ENCODE measurements around the gene SLC34A1. TPM values are rescaled to one million over a fixed set of nuclear protein-coding genes. Genes with fewer than 3 reads are reported as not detected.

SLC34A1 gene
- total RNA-seq, 4 donors from 2014 or later = not detected

GRCh38 chr5:177439518-177440053 lies 55.4 kb downstream of the SLC34A1 start:
- intact Hi-C loops (cut with DNase I) = no loop called here
- Histone ChIP-seq H3K36me3 (peaks cover 24 to 30% of the 10 kb centered on the region in 2 donors), H3K27me3 (no peaks in the 10 kb centered on the region), H3K27ac (no peak overlapping the region), H3K4me1 (no peaks in the 10 kb centered on the region), H3K4me3 (replicated peaks in 1 of 3) (no peak overlapping the region), H3K9me3 (no peaks in the 10 kb centered on the region)
- WGBS, 2 donors = 98% methylated on average over 4 of the region's 4 CpGs
- DNase-seq = no peak
- TF ChIP-seq, protein P1, sequence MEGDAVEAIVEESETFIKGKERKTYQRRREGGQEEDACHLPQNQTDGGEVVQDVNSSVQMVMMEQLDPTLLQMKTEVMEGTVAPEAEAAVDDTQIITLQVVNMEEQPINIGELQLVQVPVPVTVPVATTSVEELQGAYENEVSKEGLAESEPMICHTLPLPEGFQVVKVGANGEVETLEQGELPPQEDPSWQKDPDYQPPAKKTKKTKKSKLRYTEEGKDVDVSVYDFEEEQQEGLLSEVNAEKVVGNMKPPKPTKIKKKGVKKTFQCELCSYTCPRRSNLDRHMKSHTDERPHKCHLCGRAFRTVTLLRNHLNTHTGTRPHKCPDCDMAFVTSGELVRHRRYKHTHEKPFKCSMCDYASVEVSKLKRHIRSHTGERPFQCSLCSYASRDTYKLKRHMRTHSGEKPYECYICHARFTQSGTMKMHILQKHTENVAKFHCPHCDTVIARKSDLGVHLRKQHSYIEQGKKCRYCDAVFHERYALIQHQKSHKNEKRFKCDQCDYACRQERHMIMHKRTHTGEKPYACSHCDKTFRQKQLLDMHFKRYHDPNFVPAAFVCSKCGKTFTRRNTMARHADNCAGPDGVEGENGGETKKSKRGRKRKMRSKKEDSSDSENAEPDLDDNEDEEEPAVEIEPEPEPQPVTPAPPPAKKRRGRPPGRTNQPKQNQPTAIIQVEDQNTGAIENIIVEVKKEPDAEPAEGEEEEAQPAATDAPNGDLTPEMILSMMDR (IDR thresholded peaks at IDR 0.05) = no peak
- TF ChIP-seq POLR2A (IDR thresholded peaks at IDR 0.05) = no peak

GRCh38 chr5:177440211-177440989 lies 56.2 kb downstream of the SLC34A1 start:
- no peak overlapping the region for H3K4me3 ChIP-seq (replicated peaks in 1 of 3)
- H3K36me3 ChIP-seq = peaks cover 17 to 22% of the 10 kb centered on the region in 2 donors
- no peaks in the 10 kb centered on the region for H3K27me3 ChIP-seq
- DNase-seq = no peak
- intact Hi-C loops (cut with DNase I) = no loop called here
- TF ChIP-seq, protein P1 (IDR thresholded peaks at IDR 0.05) = no peak
- no peak for TF ChIP-seq POLR2A (IDR thresholded peaks at IDR 0.05)
- H3K27ac ChIP-seq = no peak overlapping the region
- no peaks in the 10 kb centered on the region for H3K9me3 ChIP-seq
- WGBS, 2 donors = 87 to 93% methylated on average over 19 to 23 of the region's 24 CpGs
- H3K4me1 ChIP-seq = no peaks in the 10 kb centered on the region

GRCh38 chr5:177440990-177441780 lies 57.0 kb downstream of the SLC34A1 start:
- intact Hi-C loops (cut with DNase I) = no loop called here
- WGBS, 2 donors = 91 to 95% methylated on average over 19 to 24 of the region's 26 CpGs
- no peaks in the 10 kb centered on the region for H3K9me3 ChIP-seq

GRCh38 chr5:177442066-177442826 lies 58.0 kb downstream of the SLC34A1 start:
- intact Hi-C loops (cut with DNase I) = no loop called here
- H3K36me3 ChIP-seq = peaks cover 2 to 13% of the 10 kb centered on the region in 2 donors

More at GRCh38 chr5:177440990-177441780, 57.0 kb downstream of the SLC34A1 start:
- no peak overlapping the region for H3K27ac ChIP-seq
- peaks cover 9 to 16% of the 10 kb centered on the region in 2 donors for H3K36me3 ChIP-seq
- no peak for TF ChIP-seq POLR2A (IDR thresholded peaks at IDR 0.05)
- TF ChIP-seq, protein P1 (IDR thresholded peaks at IDR 0.05) = no peak
- no peak overlapping the region for H3K4me3 ChIP-seq (replicated peaks in 1 of 3)
- no peak for DNase-seq
- peaks cover 3 to 5% of the 10 kb centered on the region in 2 donors for H3K4me1 ChIP-seq
- H3K27me3 ChIP-seq = no peaks in the 10 kb centered on the region

More at GRCh38 chr5:177442066-177442826, 58.0 kb downstream of the SLC34A1 start:
- DNase-seq = no peak
- WGBS, 2 donors = 89 to 93% methylated on average over 17 to 18 of the region's 20 CpGs
- Histone ChIP-seq H3K27ac (no peak overlapping the region), H3K4me1 (peaks cover 9 to 14% of the 10 kb centered on the region in 2 donors), H3K9me3 (no peaks in the 10 kb centered on the region), H3K4me3 (replicated peaks in 1 of 3) (no peak overlapping the region), H3K27me3 (no peaks in the 10 kb centered on the region)
- TF ChIP-seq, protein P1 (IDR thresholded peaks at IDR 0.05) = no peak
- no peak for TF ChIP-seq POLR2A (IDR thresholded peaks at IDR 0.05)

Measured in thyroid gland (tissue), 4 donors.